GM19452 (cell line): ENCODE measurements around the gene CCL11.

Experiments
- ATAC-seq: cut with Tn5 transposase; IDR thresholded peaks from one replicate; pipeline ENCODE4 v1.9.1; 2021; ENCODE audit not compliant: unreplicated experiment

The CCL11 gene

GRCh38 chr17:34285286-34285792, at the start of gene CCL11:
Gene CCL11 (plus strand): TSS chr17:34285742. CDS start chr17:34285809, 67 bp downstream.
- ATAC-seq, result no peak

GRCh38 chr17:34236281-34236892, 49.2 kb upstream of the CCL11 start:
- ATAC-seq, result no peak

DNA sequence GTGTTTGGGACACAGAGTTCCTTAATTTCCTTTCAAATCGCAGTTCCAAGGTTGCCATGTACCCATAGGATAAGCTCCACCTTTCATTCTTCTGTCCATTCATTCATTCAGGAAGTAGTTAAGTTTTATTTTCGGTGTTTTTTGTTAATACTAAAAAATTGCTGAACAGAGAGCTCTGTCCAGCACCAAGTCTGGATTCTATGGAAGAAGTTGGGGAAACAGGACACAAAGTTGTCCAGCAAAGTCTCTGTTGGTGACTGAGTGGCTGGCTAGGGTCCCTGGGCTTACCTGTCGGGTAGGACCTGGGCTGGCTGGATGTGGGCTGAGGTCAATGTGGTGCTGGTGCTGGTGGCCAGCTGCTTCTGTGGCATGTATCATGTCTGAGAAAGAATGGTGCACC, 48.1 kb upstream of the CCL11 start:
- no peak for ATAC-seq

- no peak for ATAC-seq
Measured at GRCh38 chr17:34241062-34241461, 44.5 kb upstream of the CCL11 start.

GRCh38 chr17:34242587-34243363, 42.8 kb upstream of the CCL11 start:
- no peak for ATAC-seq

GRCh38 chr17:34243364-34244320, 41.9 kb upstream of the CCL11 start:
- no peak for ATAC-seq

DNA sequence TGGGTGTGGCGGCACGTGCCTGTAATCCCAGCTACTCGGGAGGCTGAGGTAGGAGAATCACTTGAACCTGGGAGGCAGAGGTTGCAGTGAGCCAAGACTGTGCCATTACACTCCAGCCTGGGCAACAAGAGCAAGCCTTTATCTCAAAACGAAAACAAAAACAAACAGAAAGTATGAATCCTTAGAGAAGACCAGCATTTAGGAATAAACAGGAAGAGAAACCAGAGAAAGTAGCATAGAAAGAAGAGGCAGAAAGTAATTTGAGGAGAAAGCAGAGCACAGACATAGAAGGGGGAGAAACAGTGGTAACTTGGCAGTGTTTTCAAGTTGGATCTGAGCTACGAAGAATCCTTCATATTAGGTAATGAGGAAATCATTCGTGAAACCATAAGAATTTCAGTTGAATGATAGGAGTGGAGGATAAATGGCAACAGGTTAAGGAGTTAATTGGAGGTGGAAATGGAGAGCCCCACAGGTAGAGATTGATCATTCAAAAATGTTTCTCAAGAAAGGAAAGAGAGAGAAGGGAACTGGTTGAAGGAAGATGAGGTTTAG, 40.1 kb upstream of the CCL11 start:
- no peak for ATAC-seq

DNA sequence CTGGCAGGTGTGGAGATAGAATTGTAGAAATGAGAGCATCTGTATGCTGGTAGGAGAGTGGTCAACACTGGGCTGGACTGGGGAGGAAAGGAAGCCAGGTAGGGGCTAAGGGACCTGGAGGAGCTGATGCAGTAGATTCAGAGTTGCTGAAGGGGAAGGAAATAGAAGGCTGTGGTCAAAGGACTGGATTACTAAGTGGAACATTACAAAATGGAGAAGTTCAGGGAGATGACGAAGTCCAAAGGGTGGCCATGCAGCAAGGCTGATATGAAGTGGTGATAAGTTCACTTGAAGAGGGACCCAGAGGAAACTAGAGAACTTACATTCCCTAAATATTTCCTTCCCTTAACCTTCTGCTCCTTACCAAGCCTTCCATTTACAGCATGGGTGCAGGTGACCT, 39.1 kb upstream of the CCL11 start:
- ATAC-seq, result no peak

GRCh38 chr17:34246881-34247280, 38.7 kb upstream of the CCL11 start:
- ATAC-seq, result no peak

GRCh38 chr17:34248511-34249024, 37.0 kb upstream of the CCL11 start:
- no peak for ATAC-seq

DNA sequence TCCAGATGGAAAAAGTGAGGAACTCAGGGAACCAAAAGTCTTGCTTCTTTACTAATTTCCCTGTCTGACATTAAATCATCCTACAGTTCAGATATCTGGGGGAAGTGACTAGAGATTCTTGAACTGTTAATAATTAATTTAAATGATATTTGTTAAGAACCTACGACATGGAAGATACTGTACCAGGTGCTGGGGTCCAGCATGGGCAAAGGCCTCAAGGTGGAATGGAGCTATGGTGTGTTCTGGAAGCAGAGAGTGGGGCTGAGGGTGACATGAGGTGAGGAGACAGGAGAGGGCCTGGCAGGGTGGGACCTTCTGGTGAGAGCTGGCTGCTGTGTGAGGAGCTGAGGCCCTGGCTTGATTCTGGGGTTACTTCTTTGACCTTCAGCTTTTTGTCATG, 36.5 kb upstream of the CCL11 start:
- no peak for ATAC-seq

GRCh38 chr17:34249478-34249877, 36.1 kb upstream of the CCL11 start:
- ATAC-seq, result no peak

DNA sequence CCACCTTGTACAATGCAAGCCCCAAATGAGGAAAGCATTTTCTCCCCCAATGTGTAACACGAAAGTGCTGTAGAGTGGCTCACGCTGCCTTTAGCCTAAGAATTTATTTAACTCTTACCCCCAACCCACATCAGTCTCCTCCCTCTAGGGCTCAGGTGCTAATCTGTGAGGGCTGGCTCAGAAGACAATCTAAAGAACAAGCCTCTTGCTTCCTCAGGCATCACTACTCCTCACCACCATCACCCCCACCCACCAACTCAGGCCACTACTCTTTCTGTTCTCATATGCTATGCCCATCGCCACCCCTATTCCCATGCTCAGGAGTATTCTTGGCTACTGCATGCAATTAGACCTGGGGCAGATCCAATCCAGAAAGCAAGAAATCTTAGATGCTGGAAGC, 34.4 kb upstream of the CCL11 start:
- no peak for ATAC-seq

DNA sequence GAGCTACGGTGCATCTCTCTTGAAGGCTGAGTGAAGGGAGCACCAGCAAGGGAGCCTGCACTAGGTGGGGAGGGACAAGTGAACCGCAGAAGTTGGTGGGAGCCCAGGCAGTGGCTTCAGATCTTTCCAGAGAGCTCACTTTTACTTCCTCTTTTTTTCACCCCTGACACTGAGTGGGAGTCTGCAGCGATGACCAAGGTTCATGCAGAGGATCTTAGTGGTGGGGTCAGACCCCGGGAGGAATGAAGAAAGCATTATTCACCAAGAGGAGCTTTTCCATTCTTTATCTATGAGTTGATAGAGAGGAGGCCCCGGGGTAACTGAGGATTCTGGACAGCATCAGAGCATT, 33.5 kb upstream of the CCL11 start:
- no peak for ATAC-seq

- no peak for ATAC-seq
Measured at GRCh38 chr17:34252444-34253138, 33.0 kb upstream of the CCL11 start.

DNA sequence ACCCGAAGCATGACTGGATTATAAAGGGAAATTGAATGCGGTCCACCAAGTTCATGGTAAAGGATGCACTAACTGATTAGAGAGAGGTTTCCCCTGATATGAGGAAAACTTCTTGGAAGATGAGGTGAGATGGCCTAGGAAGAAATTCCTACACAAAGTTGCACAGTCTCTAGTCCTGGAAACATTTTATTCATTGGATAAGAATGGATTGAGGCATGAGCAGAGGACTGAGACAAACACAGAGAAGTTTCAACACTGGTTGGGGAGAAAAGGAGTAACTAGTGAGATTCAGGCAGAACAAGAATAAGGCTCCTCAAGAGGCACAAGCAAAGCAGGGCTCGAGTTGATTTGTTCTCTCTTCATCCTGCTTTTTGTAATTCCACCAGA, 32.4 kb upstream of the CCL11 start:
- no peak for ATAC-seq

DNA sequence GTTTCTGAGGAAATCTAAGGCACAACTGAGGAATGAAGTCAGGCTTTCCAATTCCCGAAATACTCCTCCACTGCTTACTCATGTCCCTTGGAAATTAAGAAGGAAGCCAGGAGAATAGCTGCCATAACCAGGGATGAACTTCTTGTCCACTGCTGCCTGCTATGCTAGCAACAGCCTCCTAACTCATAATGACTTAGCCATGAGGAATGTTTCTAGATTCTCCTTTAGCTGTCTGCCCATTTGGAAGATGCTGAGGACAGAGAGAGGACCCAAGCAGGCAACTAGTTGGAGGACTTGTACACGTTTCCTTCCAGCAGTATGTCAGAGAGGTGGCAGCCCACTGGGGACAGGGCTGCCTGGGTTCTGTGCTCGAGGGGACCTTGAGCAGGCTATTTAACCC, 31.4 kb upstream of the CCL11 start:
- ATAC-seq, result no peak

DNA sequence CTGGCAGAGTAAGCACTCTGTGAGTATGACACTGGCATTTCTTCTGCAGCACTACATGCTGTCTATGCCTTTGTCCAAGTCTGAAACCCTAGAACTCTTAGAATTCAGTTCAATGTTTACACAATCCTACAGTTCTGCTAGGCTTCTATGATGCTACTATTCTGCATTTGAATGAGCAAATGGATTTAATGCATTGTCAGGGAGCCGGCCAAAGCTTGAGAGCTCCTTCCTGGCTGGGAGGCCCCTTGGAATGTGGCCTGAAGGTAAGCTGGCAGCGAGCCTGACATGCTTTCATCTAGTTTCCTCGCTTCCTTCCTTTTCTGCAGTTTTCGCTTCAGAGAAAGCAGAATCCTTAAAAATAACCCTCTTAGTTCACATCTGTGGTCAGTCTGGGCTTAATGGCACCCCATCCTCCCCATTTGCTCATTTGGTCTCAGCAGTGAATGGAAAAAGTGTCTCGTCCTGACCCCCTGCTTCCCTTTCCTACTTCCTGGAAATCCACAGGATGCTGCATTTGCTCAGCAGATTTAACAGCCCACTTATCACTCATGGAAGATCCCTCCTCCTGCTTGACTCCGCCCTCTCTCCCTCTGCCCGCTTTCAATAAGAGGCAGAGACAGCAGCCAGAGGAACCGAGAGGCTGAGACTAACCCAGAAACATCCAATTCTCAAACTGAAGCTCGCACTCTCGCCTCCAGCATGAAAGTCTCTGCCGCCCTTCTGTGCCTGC, 30.7 kb upstream of the CCL11 start, which contains the start of gene CCL2:
CCL2 (plus strand) TSS at position 635 of the 730 bp plus-strand sequence; CDS start at position 700, 65 bp downstream.
- ATAC-seq, result no peak

GRCh38 chr17:34255381-34255732, 30.2 kb upstream of the CCL11 start:
- no peak for ATAC-seq

GRCh38 chr17:34255841-34256240, 29.7 kb upstream of the CCL11 start:
- ATAC-seq, result no peak
